HCT116 (cell line): ENCODE data around the gene TMTC2. TPM values are rescaled to one million over a fixed set of nuclear protein-coding genes. Genes with fewer than 3 reads are reported as not detected.

Experiments used
- ATAC-seq: fragments of 200-7000 bp; cut with Tn5 transposase; 2 replicates; pipeline ENCODE4 v1.9.1; 2020; ENCODE audit warnings: mild to moderate bottlenecking, moderate library complexity
- BruUV-seq: library from RNA; stranded (reverse); fragments of 400-500 nt; replicated peaks from 2 replicates; lab custom pipeline; 2021; lab: Mats Ljungman, UMichigan
- CTCF ChIA-PET: fragments of 300-600 bp; sonication (Branson Sonifier 250); formaldehyde crosslinking; loops from one replicate; lab custom pipeline; 2021; ENCODE audit warnings: antibody characterized with exemption; lab: Charles Lee
- POLR2A ChIA-PET: fragments of 300-600, 350-600 bp; sonication (Branson Sonifier 250); formaldehyde crosslinking; loops from one replicate; lab custom pipeline; 2021; ENCODE audit warnings: antibody characterized with exemption; lab: Charles Lee
- RAD21 ChIA-PET, 2 experiments: fragments of 300-600 bp; sonication (Branson Sonifier 250); formaldehyde crosslinking; loops; one replicate each; lab custom pipeline; 2023; ENCODE audit warnings: low total read pairs in 2 of 2; ENCODE audit not compliant: uncharacterized antibody in 2 of 2, unreplicated experiment in 2 of 2, low non-redundant PET in 1 of 2; lab: Charles Lee
- DNase-seq: peaks from one replicate; pipeline ENCODE4 v3.0.0-alpha.2; 2010; ENCODE audit warnings: low read depth, low spot score
- H2AFZ ChIP-seq: fragments of 200-600 bp; shearing (Covaris generic), sonication (generic); 2 replicates; pipeline ENCODE4 v1.6.1; 2017; ENCODE audit warnings: low read depth, mixed run types, mixed read lengths, antibody characterized with exemption, low read length; ENCODE audit not compliant: poor library complexity, severe bottlenecking
- H3K27ac ChIP-seq: 2 replicates; pipeline ENCODE4 v1.5.1; 2012; ENCODE audit warnings: low read depth, low read length
- H3K27me3 ChIP-seq: fragments of 200-600 bp; sonication (generic); 2 replicates; pipeline ENCODE4 v1.6.1; 2016; ENCODE audit warnings: mixed run types, low read length, mixed read lengths; ENCODE audit not compliant: insufficient read depth
- H3K36me3 ChIP-seq, 2 experiments: fragments of 200-500 bp in 1 of 2; fragments of 200-600 bp in 1 of 2; sonication (Bioruptor generic) in 1 of 2; sonication (generic) in 1 of 2; 2 replicates each; pipeline versions ENCODE4 v1.5.1 to v1.6.1; 2014 to 2016; ENCODE audit warnings: low read length in 2 of 2, inconsistent platforms in 1 of 2, mixed read lengths in 1 of 2, mixed run types in 1 of 2; ENCODE audit not compliant: insufficient read depth in 2 of 2, control insufficient read depth in 1 of 2
- H3K4me1 ChIP-seq, 2 experiments: fragments of 200-600 bp in 1 of 2; sonication (generic) in 1 of 2; 2 replicates each; pipeline versions ENCODE4 v1.5.1 to v1.6.1; 2012 to 2017; ENCODE audit warnings: low read length in 2 of 2, inconsistent platforms in 1 of 2, mild to moderate bottlenecking in 1 of 2, mixed read lengths in 1 of 2, mixed run types in 1 of 2, moderate library complexity in 1 of 2; ENCODE audit not compliant: insufficient read depth in 2 of 2, control insufficient read depth in 1 of 2
- H3K4me2 ChIP-seq: fragments of 200-600 bp; sonication (generic); 2 replicates; pipeline ENCODE4 v1.6.1; 2017; ENCODE audit warnings: mixed run types, low read length, mixed read lengths
- H3K4me3 ChIP-seq, 2 experiments: fragments of 200-600 bp in 1 of 2; sonication (generic) in 1 of 2; replicated peaks in 1 of 2; 2 replicates each; pipeline ENCODE4 v1.5.1; 2011 to 2016; ENCODE audit warnings: low read length in 2 of 2, control low read depth in 1 of 2, low read depth in 1 of 2, mild to moderate bottlenecking in 1 of 2, mixed read lengths in 1 of 2, mixed run types in 1 of 2
- H3K79me2 ChIP-seq: fragments of 200-600 bp; sonication (generic); 2 replicates; pipeline ENCODE4 v1.6.1; 2017; ENCODE audit warnings: mild to moderate bottlenecking, mixed run types, low read length, moderate library complexity, mixed read lengths; ENCODE audit not compliant: insufficient read depth
- H3K9ac ChIP-seq: fragments of 200-600 bp; sonication (generic); 2 replicates; pipeline ENCODE4 v1.6.1; 2016; ENCODE audit warnings: low read length, mixed read lengths
- H3K9me2 ChIP-seq: fragments of 200-600 bp; sonication (generic), shearing (Covaris generic); 2 replicates; pipeline ENCODE4 v1.6.1; 2017; ENCODE audit warnings: mixed run types, mild to moderate bottlenecking, moderate library complexity; ENCODE audit not compliant: insufficient read depth
- H3K9me3 ChIP-seq, 2 experiments: fragments of 200-500 bp in 1 of 2; fragments of 200-600 bp in 1 of 2; sonication (Bioruptor generic) in 1 of 2; sonication (generic) in 1 of 2; 2 replicates each; pipeline ENCODE4 v1.6.1; 2014 to 2017; ENCODE audit warnings: low read length in 2 of 2, mixed read lengths in 2 of 2, inconsistent platforms in 1 of 2, low read depth in 1 of 2, mild to moderate bottlenecking in 1 of 2, mixed run types in 1 of 2, moderate library complexity in 1 of 2; ENCODE audit not compliant: control insufficient read depth in 1 of 2, insufficient read depth in 1 of 2
- H4K20me1 ChIP-seq: fragments of 200-600 bp; sonication (generic), shearing (Covaris generic); 2 replicates; pipeline ENCODE4 v1.6.1; 2017; ENCODE audit warnings: mixed run types, mild to moderate bottlenecking, moderate library complexity; ENCODE audit not compliant: insufficient read depth
- CBX3 ChIP-seq: IDR thresholded peaks from 2 replicates; pipeline ENCODE4 v1.6.1; 2012; ENCODE audit warnings: low read depth
- CEBPB ChIP-seq: IDR thresholded peaks from 2 replicates; pipeline ENCODE4 v1.6.1; 2012; ENCODE audit warnings: low read depth
- CTCF ChIP-seq, 3 experiments: fragments of 200-600 bp in 1 of 3; sonication (generic) in 1 of 3; IDR thresholded peaks in 2 of 3; conservative IDR thresholded peaks in 1 of 3; 2 replicates each; pipeline ENCODE4 v1.5.1; 2012 to 2017; ENCODE audit warnings: low read depth in 2 of 3, low read length in 2 of 3, antibody characterized with exemption in 1 of 3, borderline replicate concordance in 1 of 3, control low read depth in 1 of 3, mild to moderate bottlenecking in 1 of 3, mixed read lengths in 1 of 3, mixed run types in 1 of 3, moderate library complexity in 1 of 3; ENCODE audit not compliant: insufficient read depth in 1 of 3
- EGR1 ChIP-seq: IDR thresholded peaks from 2 replicates; pipeline ENCODE4 v1.6.1; 2012; ENCODE audit warnings: low read depth
- ELF1 ChIP-seq: IDR thresholded peaks from 2 replicates; pipeline ENCODE4 v1.6.1; 2012; ENCODE audit warnings: low read depth, borderline replicate concordance
- EZH2 ChIP-seq: fragments of 200-600 bp; sonication (generic); IDR thresholded peaks from 2 replicates; pipeline ENCODE4 v1.6.1; 2017; ENCODE audit warnings: antibody characterized with exemption, mixed run types
- EZH2phosphoT487 ChIP-seq: fragments of 200-600 bp; IDR thresholded peaks from 2 replicates; pipeline ENCODE4 v1.6.1; 2018; ENCODE audit warnings: antibody characterized with exemption, borderline replicate concordance
- JUND ChIP-seq: IDR thresholded peaks from 2 replicates; pipeline ENCODE4 v1.6.1; 2012
- POLR2A ChIP-seq: IDR thresholded peaks from 2 replicates; pipeline ENCODE4 v1.7.0; 2011; ENCODE audit warnings: borderline replicate concordance; ENCODE audit not compliant: insufficient read depth, insufficient read length; ENCODE audit errors: extremely low read depth
- POLR2AphosphoS5 ChIP-seq: IDR thresholded peaks from 2 replicates; pipeline ENCODE4 v1.6.1; 2011; ENCODE audit warnings: mild to moderate bottlenecking, low read depth, low read length, moderate library complexity
- RAD21 ChIP-seq: IDR thresholded peaks from 2 replicates; pipeline ENCODE4 v1.6.1; 2012; ENCODE audit warnings: low read depth, mild to moderate bottlenecking
- SIN3A ChIP-seq: IDR thresholded peaks from 2 replicates; pipeline ENCODE4 v1.6.1; 2012; ENCODE audit warnings: low read depth
- TCF7L2 ChIP-seq: IDR thresholded peaks from 2 replicates; pipeline ENCODE4 v1.7.0; 2011; ENCODE audit warnings: borderline replicate concordance, inconsistent platforms; ENCODE audit not compliant: insufficient read depth, insufficient read length; ENCODE audit errors: extremely low read depth
- intact Hi-C: fragments of 100-400 bp; cut with micrococcal nuclease; formaldehyde crosslinking; loops from 2 replicates; pipeline ENCODE4 v1.10.0; 2022
- total RNA-seq: library from RNA; stranded (reverse); gene quantifications from one replicate; pipeline ENCODE4 v1.2.1, GENCODE V29; 2021; ENCODE audit not compliant: unreplicated experiment
- TF ChIP-seq, protein P1 (sequence below): IDR thresholded peaks from 2 replicates; pipeline ENCODE4 v1.6.1; 2012
- TF ChIP-seq, protein P2 (sequence below): IDR thresholded peaks from 2 replicates; pipeline ENCODE4 v1.6.1; 2012; ENCODE audit warnings: low read depth

The TMTC2 gene
- total RNA-seq, 1 experiment from 2014 or later, result 11.5 TPM

GRCh38 chr12:83092606-83093005, 405.9 kb downstream of the TMTC2 start:
- POLR2A ChIA-PET, result no interaction called here

DNA sequence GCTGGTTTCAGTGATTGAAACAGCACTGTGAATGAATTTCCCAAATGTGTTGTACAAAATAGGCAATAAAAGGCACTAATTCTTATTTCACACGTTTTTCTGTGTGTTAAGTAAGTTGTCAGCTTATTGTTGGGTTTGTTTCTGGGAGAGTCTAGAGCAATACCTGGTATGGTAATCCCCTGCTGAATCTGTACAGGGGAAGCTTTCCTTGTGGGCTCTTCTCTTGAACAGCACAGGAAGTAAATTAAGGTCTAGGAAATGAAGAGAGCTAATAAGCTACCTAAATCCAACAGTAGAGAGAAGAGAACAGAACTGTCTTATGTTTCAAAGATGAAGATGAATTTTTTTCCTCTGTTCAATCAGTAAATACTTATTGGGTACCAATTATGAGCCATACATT, 406.7 kb downstream of the TMTC2 start:
- ChIA-PET POLR2A (no interaction called here), RAD21 (no interaction called here), CTCF (no interaction called here)
- Histone ChIP-seq H3K4me2 (no peak overlapping the region), H3K36me3 (no peaks in the 10 kb centered on the region), H3K9me2 (no peaks in the 10 kb centered on the region), H3K9me3 (no peaks in the 10 kb centered on the region), H4K20me1 (no peaks in the 10 kb centered on the region), H3K9ac (no peak overlapping the region), H3K4me3 (no peak overlapping the region), H2AFZ (no peak overlapping the region), H3K27ac (no peak overlapping the region), H3K4me1 (no peaks in the 10 kb centered on the region), H3K79me2 (no peaks in the 10 kb centered on the region), H3K27me3 (no peaks in the 10 kb centered on the region)
- BruUV-seq, result no TSS peak
- intact Hi-C loops, result no loop called here
- no peak for DNase-seq
- ATAC-seq, result no peak
- TF ChIP-seq EGR1 (no peak), TCF7L2 (no peak), CEBPB (no peak), POLR2A (no peak), JUND (no peak), ELF1 (no peak), SIN3A (no peak), RAD21 (no peak), CTCF (IDR thresholded peaks at IDR 0.05 in 2 of 3, conservative IDR thresholded peaks at IDR 0.05 in 1 of 3; ENCODE audit: borderline replicate concordance in 1 of 3, insufficient read depth in 1 of 3, low read depth in 2 of 3, low read length in 2 of 3) (no peak), POLR2AphosphoS5 (no peak), EZH2phosphoT487 (no peak)
- TF ChIP-seq, protein P1, sequence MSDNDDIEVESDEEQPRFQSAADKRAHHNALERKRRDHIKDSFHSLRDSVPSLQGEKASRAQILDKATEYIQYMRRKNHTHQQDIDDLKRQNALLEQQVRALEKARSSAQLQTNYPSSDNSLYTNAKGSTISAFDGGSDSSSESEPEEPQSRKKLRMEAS, result no peak

More at GRCh38 chr12:83092606-83093005, 405.9 kb downstream of the TMTC2 start:
- Histone ChIP-seq H3K27me3 (no peaks in the 10 kb centered on the region), H3K79me2 (no peaks in the 10 kb centered on the region), H3K4me3 (no peak overlapping the region), H3K9me3 (no peaks in the 10 kb centered on the region), H2AFZ (no peak overlapping the region), H3K36me3 (no peaks in the 10 kb centered on the region), H3K4me1 (no peaks in the 10 kb centered on the region), H3K9me2 (no peaks in the 10 kb centered on the region), H3K4me2 (no peak overlapping the region), H4K20me1 (no peaks in the 10 kb centered on the region), H3K27ac (no peak overlapping the region), H3K9ac (no peak overlapping the region)
- intact Hi-C loops, result no loop called here
- BruUV-seq, result no TSS peak
- ATAC-seq (no peak), DNase-seq (no peak)
- CTCF ChIA-PET, result no interaction called here
- RAD21 ChIA-PET, result no interaction called here
- TF ChIP-seq, protein P1, result no peak
- TF ChIP-seq CBX3 (no peak), EZH2 (no peak)
- TF ChIP-seq, protein P2, sequence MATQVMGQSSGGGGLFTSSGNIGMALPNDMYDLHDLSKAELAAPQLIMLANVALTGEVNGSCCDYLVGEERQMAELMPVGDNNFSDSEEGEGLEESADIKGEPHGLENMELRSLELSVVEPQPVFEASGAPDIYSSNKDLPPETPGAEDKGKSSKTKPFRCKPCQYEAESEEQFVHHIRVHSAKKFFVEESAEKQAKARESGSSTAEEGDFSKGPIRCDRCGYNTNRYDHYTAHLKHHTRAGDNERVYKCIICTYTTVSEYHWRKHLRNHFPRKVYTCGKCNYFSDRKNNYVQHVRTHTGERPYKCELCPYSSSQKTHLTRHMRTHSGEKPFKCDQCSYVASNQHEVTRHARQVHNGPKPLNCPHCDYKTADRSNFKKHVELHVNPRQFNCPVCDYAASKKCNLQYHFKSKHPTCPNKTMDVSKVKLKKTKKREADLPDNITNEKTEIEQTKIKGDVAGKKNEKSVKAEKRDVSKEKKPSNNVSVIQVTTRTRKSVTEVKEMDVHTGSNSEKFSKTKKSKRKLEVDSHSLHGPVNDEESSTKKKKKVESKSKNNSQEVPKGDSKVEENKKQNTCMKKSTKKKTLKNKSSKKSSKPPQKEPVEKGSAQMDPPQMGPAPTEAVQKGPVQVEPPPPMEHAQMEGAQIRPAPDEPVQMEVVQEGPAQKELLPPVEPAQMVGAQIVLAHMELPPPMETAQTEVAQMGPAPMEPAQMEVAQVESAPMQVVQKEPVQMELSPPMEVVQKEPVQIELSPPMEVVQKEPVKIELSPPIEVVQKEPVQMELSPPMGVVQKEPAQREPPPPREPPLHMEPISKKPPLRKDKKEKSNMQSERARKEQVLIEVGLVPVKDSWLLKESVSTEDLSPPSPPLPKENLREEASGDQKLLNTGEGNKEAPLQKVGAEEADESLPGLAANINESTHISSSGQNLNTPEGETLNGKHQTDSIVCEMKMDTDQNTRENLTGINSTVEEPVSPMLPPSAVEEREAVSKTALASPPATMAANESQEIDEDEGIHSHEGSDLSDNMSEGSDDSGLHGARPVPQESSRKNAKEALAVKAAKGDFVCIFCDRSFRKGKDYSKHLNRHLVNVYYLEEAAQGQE, result no peak
